SJCRH30 (cell line): ENCODE data around the gene NMRK2. TPM values are rescaled to one million over a fixed set of nuclear protein-coding genes. Genes with fewer than 3 reads are reported as not detected.
"Not testable (repeated sequence)": the region's sequence is repeated elsewhere in the genome, so short reads cannot be mapped to it uniquely, and the experiment has no call there.

Source experiments
- DNase-seq, 2 experiments: peaks; one replicate each; pipeline ENCODE4 v3.0.0-alpha.2; 2015 to 2020
- H3K27ac ChIP-seq: fragments of 250-450 bp; sonication (Bioruptor Pico); 2 replicates; pipeline ENCODE4 v1.5.1; 2020; ENCODE audit warnings: mild to moderate bottlenecking, moderate library complexity
- H3K27me3 ChIP-seq: fragments of 250-450 bp; sonication (Bioruptor Pico); 2 replicates; pipeline ENCODE4 v1.5.1; 2020; ENCODE audit warnings: mild to moderate bottlenecking, moderate library complexity
- H3K36me3 ChIP-seq: fragments of 250-450 bp; sonication (Bioruptor Pico); 2 replicates; pipeline ENCODE4 v1.5.1; 2020; ENCODE audit warnings: mild to moderate bottlenecking, moderate library complexity
- H3K4me1 ChIP-seq: fragments of 250-450 bp; sonication (Bioruptor Pico); 2 replicates; pipeline ENCODE4 v1.5.1; 2020; ENCODE audit warnings: mild to moderate bottlenecking, moderate library complexity
- H3K4me3 ChIP-seq: fragments of 250-450 bp; sonication (Bioruptor Pico); 2 replicates; pipeline ENCODE4 v1.5.1; 2020; ENCODE audit warnings: mild to moderate bottlenecking, moderate library complexity
- H3K9me3 ChIP-seq: fragments of 250-450 bp; sonication (Bioruptor Pico); replicated peaks from 2 replicates; pipeline ENCODE4 v1.5.1; 2020; ENCODE audit warnings: mild to moderate bottlenecking, moderate library complexity
- total RNA-seq: library from RNA; depleted of rRNA; stranded (reverse); fragments of >200 nt; shearing (Covaris generic); gene quantifications from 2 replicates; pipeline ENCODE4 v1.2.3, GENCODE V29; 2014; rRNA removed

The NMRK2 gene
- 0.79 and 1.1 TPM in 2 replicates for total RNA-seq

- no peaks in the 10 kb centered on the region for H3K36me3 ChIP-seq
- H3K27me3 ChIP-seq = no peaks in the 10 kb centered on the region
- peaks cover 5% of the 10 kb centered on the region for H3K4me1 ChIP-seq
- peak within 1 kb of the TSS; percentile 32 for H3K4me3 ChIP-seq
- peak; percentile 66 to 68 for DNase-seq
- H3K27ac ChIP-seq = no peak within 1 kb of the TSS
- H3K9me3 ChIP-seq = no peaks in the 10 kb centered on the region
Observed at GRCh38 chr19:3932931-3933810, at the start of gene NMRK2. Gene NMRK2, plus strand, starts transcription at chr19:3933069. Its CDS starts 603 bp downstream, at chr19:3933672.

GRCh38 chr19:3890591-3890990 lies 42.3 kb upstream of the NMRK2 start:
- no peak overlapping the region for H3K4me3 ChIP-seq
- no peak for DNase-seq

GRCh38 chr19:3893509-3894179 lies 39.2 kb upstream of the NMRK2 start:
- no peak overlapping the region for H3K27ac ChIP-seq
- H3K9me3 ChIP-seq = peaks cover 3% of the 10 kb centered on the region; the same call in 1 of the 2 replicates
- no peaks in the 10 kb centered on the region for H3K4me1 ChIP-seq
- H3K27me3 ChIP-seq = no peaks in the 10 kb centered on the region
- no peaks in the 10 kb centered on the region for H3K36me3 ChIP-seq
- no peak overlapping the region for H3K4me3 ChIP-seq
- DNase-seq = no peak

More at GRCh38 chr19:3890591-3890990, 42.3 kb upstream of the NMRK2 start:
- no peaks in the 10 kb centered on the region for H3K36me3 ChIP-seq
- no peaks in the 10 kb centered on the region for H3K4me1 ChIP-seq
- no peaks in the 10 kb centered on the region for H3K27me3 ChIP-seq
- H3K27ac ChIP-seq = no peak overlapping the region
- no peaks in the 10 kb centered on the region for H3K9me3 ChIP-seq

GRCh38 chr19:3894959-3895358 lies 37.9 kb upstream of the NMRK2 start:
- H3K9me3 ChIP-seq, H3K27ac ChIP-seq, H3K27me3 ChIP-seq, H3K36me3 ChIP-seq, H3K4me3 ChIP-seq, H3K4me1 ChIP-seq, DNase-seq: not testable (repeated sequence)

- H3K27me3 ChIP-seq = no peaks in the 10 kb centered on the region
Observed at GRCh38 chr19:3895788-3896187, 37.1 kb upstream of the NMRK2 start.

GRCh38 chr19:3897936-3898335 lies 34.9 kb upstream of the NMRK2 start:
- H3K9me3 ChIP-seq = peaks cover 3% of the 10 kb centered on the region; the same call in 1 of the 2 replicates
- H3K27ac ChIP-seq = no peak overlapping the region
- DNase-seq = no peak
- H3K4me3 ChIP-seq = no peak overlapping the region
- H3K27me3 ChIP-seq = no peaks in the 10 kb centered on the region
- H3K36me3 ChIP-seq = no peaks in the 10 kb centered on the region
- H3K4me1 ChIP-seq = no peaks in the 10 kb centered on the region

More at GRCh38 chr19:3895788-3896187, 37.1 kb upstream of the NMRK2 start:
- peaks cover 3% of the 10 kb centered on the region; the same call in 1 of the 2 replicates for H3K9me3 ChIP-seq
- no peak overlapping the region for H3K27ac ChIP-seq
- H3K4me3 ChIP-seq = no peak overlapping the region
- DNase-seq = no peak
- H3K36me3 ChIP-seq = no peaks in the 10 kb centered on the region
- H3K4me1 ChIP-seq = no peaks in the 10 kb centered on the region

- peaks cover 3% of the 10 kb centered on the region; the same call in 1 of the 2 replicates for H3K9me3 ChIP-seq
- H3K27ac ChIP-seq = no peak overlapping the region
- H3K27me3 ChIP-seq = no peaks in the 10 kb centered on the region
- H3K4me3 ChIP-seq = no peak overlapping the region
- H3K36me3 ChIP-seq = no peaks in the 10 kb centered on the region
- DNase-seq = no peak
- H3K4me1 ChIP-seq = no peaks in the 10 kb centered on the region
Observed at GRCh38 chr19:3898426-3898825, 34.4 kb upstream of the NMRK2 start.

- no peak for DNase-seq
- Histone ChIP-seq H3K27me3 (no peaks in the 10 kb centered on the region), H3K9me3 (peaks cover 3% of the 10 kb centered on the region; the same call in 1 of the 2 replicates), H3K36me3 (no peaks in the 10 kb centered on the region), H3K27ac (no peak overlapping the region), H3K4me3 (no peak overlapping the region), H3K4me1 (no peaks in the 10 kb centered on the region)
Observed at GRCh38 chr19:3899531-3900294, 33.2 kb upstream of the NMRK2 start.

GRCh38 chr19:3902317-3902973 lies 30.4 kb upstream of the NMRK2 start:
- no peak for DNase-seq
- H3K36me3 ChIP-seq = no peaks in the 10 kb centered on the region
- H3K27ac ChIP-seq = no peak overlapping the region
- no peaks in the 10 kb centered on the region for H3K4me1 ChIP-seq
- H3K4me3 ChIP-seq = no peak overlapping the region
- peaks cover 3% of the 10 kb centered on the region; the same call in 1 of the 2 replicates for H3K9me3 ChIP-seq
- no peaks in the 10 kb centered on the region for H3K27me3 ChIP-seq

GRCh38 chr19:3904233-3904632 lies 28.6 kb upstream of the NMRK2 start:
- H3K36me3 ChIP-seq = no peaks in the 10 kb centered on the region

GRCh38 chr19:3907626-3908265 lies 25.1 kb upstream of the NMRK2 start:
- H3K27me3 ChIP-seq = no peaks in the 10 kb centered on the region

More at GRCh38 chr19:3904233-3904632, 28.6 kb upstream of the NMRK2 start:
- H3K27me3 ChIP-seq = no peaks in the 10 kb centered on the region
- no peak for DNase-seq
- H3K4me1 ChIP-seq = no peaks in the 10 kb centered on the region
- no peak overlapping the region for H3K4me3 ChIP-seq
- no peaks in the 10 kb centered on the region for H3K9me3 ChIP-seq
- no peak overlapping the region for H3K27ac ChIP-seq

GRCh38 chr19:3908266-3909054 lies 24.4 kb upstream of the NMRK2 start:
- Histone ChIP-seq H3K27ac (no peak overlapping the region), H3K9me3 (no peaks in the 10 kb centered on the region), H3K36me3 (no peaks in the 10 kb centered on the region), H3K27me3 (no peaks in the 10 kb centered on the region), H3K4me3 (no peak overlapping the region), H3K4me1 (no peaks in the 10 kb centered on the region)
- no peak for DNase-seq

More at GRCh38 chr19:3907626-3908265, 25.1 kb upstream of the NMRK2 start:
- Histone ChIP-seq H3K4me3 (no peak overlapping the region), H3K9me3 (no peaks in the 10 kb centered on the region), H3K27ac (no peak overlapping the region), H3K4me1 (no peaks in the 10 kb centered on the region), H3K36me3 (no peaks in the 10 kb centered on the region)
- DNase-seq = no peak

- Histone ChIP-seq H3K27ac (no peak overlapping the region), H3K9me3 (no peaks in the 10 kb centered on the region), H3K36me3 (no peaks in the 10 kb centered on the region), H3K4me3 (no peak overlapping the region), H3K27me3 (no peaks in the 10 kb centered on the region), H3K4me1 (no peaks in the 10 kb centered on the region)
- DNase-seq = no peak
Observed at GRCh38 chr19:3910105-3910504, 22.8 kb upstream of the NMRK2 start.
